ENCODE measurements around the gene RNPC3.

- TF ChIP-seq REST (IDR thresholded peaks at IDR 0.05; ENCODE audit: low read depth, low read length) (no peak), RAD21 (IDR thresholded peaks at IDR 0.05; ENCODE audit: low read length) (no peak), TEAD4 (IDR thresholded peaks at IDR 0.05; ENCODE audit: borderline replicate concordance, insufficient read depth) (no peak), FOXJ3 (CRISPR knock-in tag; IDR thresholded peaks at IDR 0.05) (no peak), TCF12 (IDR thresholded peaks at IDR 0.05) (no peak), CTCF (IDR thresholded peaks at IDR 0.05) (no peak), NFIC (IDR thresholded peaks at IDR 0.05; ENCODE audit: borderline replicate concordance) (no peak), JUND (IDR thresholded peaks at IDR 0.05) (no peak), EZH2phosphoT487 (IDR thresholded peaks at IDR 0.05; ENCODE audit: borderline replicate concordance, low read depth) (no peak)
- TF ChIP-seq, protein P1, sequence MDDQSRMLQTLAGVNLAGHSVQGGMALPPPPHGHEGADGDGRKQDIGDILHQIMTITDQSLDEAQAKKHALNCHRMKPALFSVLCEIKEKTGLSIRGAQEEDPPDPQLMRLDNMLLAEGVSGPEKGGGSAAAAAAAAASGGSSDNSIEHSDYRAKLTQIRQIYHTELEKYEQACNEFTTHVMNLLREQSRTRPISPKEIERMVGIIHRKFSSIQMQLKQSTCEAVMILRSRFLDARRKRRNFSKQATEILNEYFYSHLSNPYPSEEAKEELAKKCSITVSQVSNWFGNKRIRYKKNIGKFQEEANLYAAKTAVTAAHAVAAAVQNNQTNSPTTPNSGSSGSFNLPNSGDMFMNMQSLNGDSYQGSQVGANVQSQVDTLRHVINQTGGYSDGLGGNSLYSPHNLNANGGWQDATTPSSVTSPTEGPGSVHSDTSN (IDR thresholded peaks at IDR 0.05): no peak
- TF ChIP-seq, protein P2, sequence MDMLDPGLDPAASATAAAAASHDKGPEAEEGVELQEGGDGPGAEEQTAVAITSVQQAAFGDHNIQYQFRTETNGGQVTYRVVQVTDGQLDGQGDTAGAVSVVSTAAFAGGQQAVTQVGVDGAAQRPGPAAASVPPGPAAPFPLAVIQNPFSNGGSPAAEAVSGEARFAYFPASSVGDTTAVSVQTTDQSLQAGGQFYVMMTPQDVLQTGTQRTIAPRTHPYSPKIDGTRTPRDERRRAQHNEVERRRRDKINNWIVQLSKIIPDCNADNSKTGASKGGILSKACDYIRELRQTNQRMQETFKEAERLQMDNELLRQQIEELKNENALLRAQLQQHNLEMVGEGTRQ (IDR thresholded peaks at IDR 0.05; ENCODE audit: borderline replicate concordance, low read depth, low read length): no peak
- TF ChIP-seq, protein P3, sequence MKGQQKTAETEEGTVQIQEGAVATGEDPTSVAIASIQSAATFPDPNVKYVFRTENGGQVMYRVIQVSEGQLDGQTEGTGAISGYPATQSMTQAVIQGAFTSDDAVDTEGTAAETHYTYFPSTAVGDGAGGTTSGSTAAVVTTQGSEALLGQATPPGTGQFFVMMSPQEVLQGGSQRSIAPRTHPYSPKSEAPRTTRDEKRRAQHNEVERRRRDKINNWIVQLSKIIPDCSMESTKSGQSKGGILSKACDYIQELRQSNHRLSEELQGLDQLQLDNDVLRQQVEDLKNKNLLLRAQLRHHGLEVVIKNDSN (IDR thresholded peaks at IDR 0.05; ENCODE audit: borderline replicate concordance, low read depth): no peak
These were observed 58.4 kb downstream of the RNPC3 start for GRCh38 chr1:103583887-103584286.

Measured in SK-N-SH (cell line).